Left ventricle myocardium superior (tissue), 1 donor: ENCODE measurements around the gene RIIAD1. TPM values are rescaled to one million over a fixed set of nuclear protein-coding genes. Genes with fewer than 3 reads are reported as not detected.

ENCODE experiments used
- ATAC-seq: fragments of 200-7000 bp; cut with Tn5 transposase; one replicate; pipeline ENCODE4 v1.9.1; 2020; ENCODE audit warnings: mild to moderate bottlenecking, moderate library complexity
- DNase-seq: peaks from one replicate; pipeline ENCODE4 v3.0.0-alpha.2; 2020
- intact Hi-C: fragments of 100-400 bp; cut with micrococcal nuclease; formaldehyde crosslinking; loops from one replicate; pipeline ENCODE4 v1.11.0; 2022
- total RNA-seq: library from RNA; stranded (reverse); fragmentation: NEBNext Ultra II Directional; extraction: Animal tissue kit (Norgen Biotek cat#: 25700); gene quantifications from one replicate; pipeline ENCODE4 v1.2.1, GENCODE V29; 2021
- donor health status: DM: no; HTN: yes; CAD: no; lungs with severe emphysema.

RIIAD1 gene
- total RNA-seq, 1 donor from 2014 or later, result 4.4 TPM

- ATAC-seq, result no peak
- no peak for DNase-seq
- intact Hi-C loops, result no loop called here
Observed at GRCh38 chr1:151708891-151709290, 12.4 kb upstream of the RIIAD1 start.

- intact Hi-C loops, result no loop called here
Observed at GRCh38 chr1:151710187-151710840, 11.0 kb upstream of the RIIAD1 start.

GRCh38 chr1:151711044-151711800 lies 10.1 kb upstream of the RIIAD1 start:
- intact Hi-C loops, result no loop called here
- ATAC-seq (no peak), DNase-seq (no peak)

More at GRCh38 chr1:151710187-151710840, 11.0 kb upstream of the RIIAD1 start:
- DNase-seq (no peak), ATAC-seq (no peak)

- intact Hi-C loops, result no loop called here
- ATAC-seq, result no peak
- DNase-seq, result no peak
Observed at GRCh38 chr1:151711951-151712350, 9.4 kb upstream of the RIIAD1 start.

GRCh38 chr1:151713044-151713443 lies 8.3 kb upstream of the RIIAD1 start:
- intact Hi-C loops, result no loop called here
- DNase-seq (no peak), ATAC-seq (no peak)

GRCh38 chr1:151713874-151714273 lies 7.4 kb upstream of the RIIAD1 start:
- DNase-seq, result no peak
- intact Hi-C loops, result no loop called here
- ATAC-seq, result no peak

GRCh38 chr1:151714820-151715725 lies 6.2 kb upstream of the RIIAD1 start:
- ATAC-seq (no peak), DNase-seq (no peak)
- intact Hi-C loops, result no loop called here

- DNase-seq, result no peak
- no peak for ATAC-seq
- intact Hi-C loops, result no loop called here
Observed at GRCh38 chr1:151715726-151716404, 5.5 kb upstream of the RIIAD1 start.

DNA sequence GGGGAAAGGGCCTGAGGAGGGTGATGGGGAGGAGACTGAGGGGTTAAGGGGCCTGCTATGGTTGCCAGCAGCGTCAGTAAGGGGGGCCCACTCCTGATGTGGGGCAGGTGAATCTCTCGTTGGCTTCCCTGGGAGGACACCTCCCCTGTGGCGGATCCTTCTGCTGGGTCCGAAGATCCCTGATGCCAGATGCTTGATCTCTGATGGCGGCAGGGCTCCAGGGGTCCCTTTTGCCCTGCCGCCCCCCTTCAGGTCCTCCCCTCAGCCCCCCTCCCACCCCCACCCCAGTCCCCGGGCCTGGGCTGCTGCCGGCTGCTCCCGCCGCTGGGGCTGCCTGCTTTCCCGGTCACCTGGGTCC lies 4.9 kb upstream of the RIIAD1 start:
- ATAC-seq (no peak), DNase-seq (no peak)
- intact Hi-C loops, result no loop called here

DNA sequence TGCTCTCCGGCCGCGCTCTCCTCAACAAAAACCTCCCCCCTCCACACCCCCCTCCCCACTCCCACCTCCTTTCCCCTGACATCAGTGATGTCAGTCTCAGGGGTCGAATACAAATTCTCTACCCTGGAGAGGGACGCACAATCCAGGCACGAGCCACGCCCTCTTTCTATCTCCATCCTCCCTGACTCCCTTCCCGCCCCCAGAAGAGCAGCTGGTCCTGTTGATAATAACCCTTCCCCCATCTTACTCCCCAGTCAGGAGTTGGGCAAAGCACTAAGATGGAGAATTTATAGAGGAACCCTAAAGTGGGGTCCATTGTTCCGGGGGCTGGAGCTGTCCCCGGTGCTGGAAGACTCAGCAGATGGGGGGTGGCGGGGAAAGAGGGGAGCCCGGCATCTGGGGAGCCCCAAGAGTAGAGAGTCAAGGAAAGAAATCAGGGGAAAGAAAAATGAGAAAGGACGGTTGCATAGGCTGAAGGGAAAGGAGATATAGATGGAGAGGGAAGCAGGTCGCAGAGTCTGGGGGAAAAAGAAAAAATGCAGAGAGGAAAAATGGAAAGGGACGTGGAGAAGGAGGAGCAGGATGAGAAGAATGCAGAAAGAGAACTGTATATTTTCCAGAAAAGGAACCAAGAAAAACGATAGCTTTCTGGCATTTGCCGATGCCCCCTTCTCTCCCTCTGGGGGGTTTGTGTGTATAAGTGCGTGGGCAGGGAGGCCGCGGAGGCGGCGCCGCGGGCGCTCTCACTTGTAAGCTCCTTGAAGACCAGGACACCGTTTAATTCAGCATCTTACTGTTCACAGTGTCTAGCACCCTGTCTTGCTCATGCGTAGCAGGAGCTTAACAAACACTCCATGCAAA lies 4.3 kb upstream of the RIIAD1 start, which contains the start of gene CELF3:
Gene CELF3 (minus strand): TSS at position 33 of the 861 bp plus-strand sequence. CDS start 783 bp downstream, outside the sequence.
- no peak for ATAC-seq
- intact Hi-C loops, result no loop called here
- no peak for DNase-seq

DNA sequence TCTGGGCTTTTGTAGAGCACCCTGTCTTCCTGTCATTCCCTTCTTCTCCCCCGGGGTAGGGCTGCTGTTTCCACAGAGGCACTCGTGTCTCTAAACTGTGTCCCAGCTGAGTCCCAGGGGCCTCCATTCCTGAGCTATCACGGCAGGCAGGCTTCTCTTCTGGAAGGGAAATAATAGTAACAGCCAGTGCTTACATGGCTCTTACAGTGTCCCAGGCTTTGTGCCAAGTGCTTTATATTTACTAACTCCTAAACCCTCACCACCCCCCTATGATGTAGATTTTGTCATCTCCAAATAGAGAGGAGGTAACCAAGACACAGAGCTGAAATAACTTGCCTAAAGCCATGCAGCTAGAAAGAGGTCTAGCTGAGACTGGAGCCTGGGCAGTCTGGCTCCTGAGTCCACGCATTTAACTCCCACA lies 3.3 kb upstream of the RIIAD1 start:
- peak; percentile 80 for ATAC-seq
- intact Hi-C loops, result no loop called here
- no peak for DNase-seq

- intact Hi-C loops, result no loop called here
- ATAC-seq, result no peak
Observed at GRCh38 chr1:151718666-151719065, 2.7 kb upstream of the RIIAD1 start.

GRCh38 chr1:151720125-151720524 lies 1.2 kb upstream of the RIIAD1 start:
- intact Hi-C loops, result loop anchor here (10.0 kb wide), 1 partner anchor 275 kb away; no protein-coding TSS in a partner anchor
- DNase-seq (no peak), ATAC-seq (no peak)

More at GRCh38 chr1:151718666-151719065, 2.7 kb upstream of the RIIAD1 start:
- no peak for DNase-seq

DNA sequence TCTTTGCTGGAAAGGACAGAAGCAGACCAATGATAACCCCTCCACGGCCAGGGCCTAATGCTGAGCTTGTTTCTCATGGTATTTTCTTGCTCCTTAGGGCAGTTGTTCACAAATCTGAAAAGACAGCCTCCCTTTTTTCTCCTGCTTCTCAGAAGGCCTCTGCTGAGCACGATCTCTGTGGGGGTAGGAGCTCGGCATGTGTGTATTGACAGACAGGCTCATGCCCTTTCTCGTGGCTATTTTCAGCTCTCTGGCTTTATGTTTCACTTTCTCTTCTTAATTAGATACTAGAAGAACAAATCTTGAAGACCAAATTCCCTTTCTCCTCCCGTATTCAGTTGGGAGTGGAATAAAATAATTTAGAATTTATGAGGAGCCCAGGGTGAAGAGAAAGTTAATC lies 768 bp upstream of the RIIAD1 start:
- intact Hi-C loops, result loop anchor here (10.0 kb wide), 1 partner anchor 276 kb away; no protein-coding TSS in a partner anchor
- DNase-seq, result no peak
- peak; percentile 72 for ATAC-seq

- ATAC-seq, result no peak
- intact Hi-C loops, result loop anchor here (10.0 kb wide), 1 partner anchor 277 kb away; no protein-coding TSS in a partner anchor
Observed at GRCh38 chr1:151721788-151722510, 627 bp downstream of the RIIAD1 start.

GRCh38 chr1:151723726-151724370 lies 2.5 kb downstream of the RIIAD1 start:
- no peak for DNase-seq
- intact Hi-C loops, result loop anchor here (10.0 kb wide), 1 partner anchor 279 kb away; no protein-coding TSS in a partner anchor
- no peak for ATAC-seq

More at GRCh38 chr1:151721788-151722510, 627 bp downstream of the RIIAD1 start:
- no peak for DNase-seq
